CD4-positive, alpha-beta T cell (primary cell): ENCODE measurements around the gene KCNB1. TPM values are rescaled to one million over a fixed set of nuclear protein-coding genes. Genes with fewer than 3 reads are reported as not detected.

Experiments
- ATAC-seq: fragments of 200-7000 bp; cut with Tn5 transposase; one replicate; pipeline ENCODE4 v1.10.0; 2022; ENCODE audit warnings: mild to moderate bottlenecking; ENCODE audit not compliant: poor library complexity
- CTCF ChIA-PET: fragments of 350-600 bp; sonication (Branson Sonifier 250); formaldehyde crosslinking; loops from one replicate; lab custom pipeline; 2021; ENCODE audit warnings: antibody characterized with exemption, inconsistent platforms; lab: Charles Lee
- POLR2A ChIA-PET: fragments of 350-600 bp; sonication (Branson Sonifier 250); formaldehyde crosslinking; loops from one replicate; lab custom pipeline; 2021; ENCODE audit warnings: antibody characterized with exemption, inconsistent platforms; lab: Charles Lee
- DNase-seq, 14 experiments: peaks; one replicate each; pipeline ENCODE4 v3.0.0-alpha.2; 2013 to 2020; ENCODE audit warnings: mixed read lengths in 2 of 14
- H3K27ac ChIP-seq, 2 donors: one replicate each; pipeline versions ENCODE4 v1.5.1 to v1.7.0; 2013; ENCODE audit warnings: low read length in 2 of 2, low read depth in 1 of 2, mild to moderate bottlenecking in 1 of 2
- H3K27me3 ChIP-seq, 2 experiments: 1 replicate in 1 of 2; 2 replicates in 1 of 2; pipeline versions ENCODE4 v1.6.1 to v1.7.0; 2013; ENCODE audit warnings: low read length in 2 of 2, control low read depth in 1 of 2, mild to moderate bottlenecking in 1 of 2, moderate library complexity in 1 of 2; ENCODE audit not compliant: insufficient read depth in 2 of 2, control insufficient read depth in 1 of 2
- H3K36me3 ChIP-seq: one replicate; pipeline ENCODE4 v1.6.1; 2013; ENCODE audit warnings: low read length, control low read depth; ENCODE audit not compliant: insufficient read depth
- H3K4me1 ChIP-seq: one replicate; pipeline ENCODE4 v1.6.1; 2013; ENCODE audit warnings: low read length, control low read depth; ENCODE audit not compliant: insufficient read depth
- H3K4me3 ChIP-seq: one replicate; pipeline ENCODE4 v1.5.1; 2013; ENCODE audit warnings: mild to moderate bottlenecking, low read length, moderate library complexity
- H3K9me3 ChIP-seq, 2 experiments: 1 replicate in 1 of 2; 2 replicates in 1 of 2; pipeline versions ENCODE4 v1.6.1 to v1.7.0; 2013; ENCODE audit warnings: low read length in 2 of 2, mild to moderate bottlenecking in 2 of 2, control low read depth in 1 of 2, moderate library complexity in 1 of 2; ENCODE audit not compliant: control insufficient read depth in 1 of 2, insufficient read depth in 1 of 2
- H3K27ac Mint-ChIP-seq: one replicate; pipeline ENCODE4 v1.8.0; 2020; ENCODE audit warnings: mixed read lengths
- H3K27me3 Mint-ChIP-seq: one replicate; pipeline ENCODE4 v1.8.0; 2021; ENCODE audit warnings: mixed read lengths
- H3K36me3 Mint-ChIP-seq: one replicate; pipeline ENCODE4 v1.8.0; 2021; ENCODE audit warnings: low read depth, mixed read lengths
- H3K4me1 Mint-ChIP-seq: one replicate; pipeline ENCODE4 v1.8.0; 2021; ENCODE audit warnings: low read depth, mixed read lengths
- H3K4me3 Mint-ChIP-seq: one replicate; pipeline ENCODE4 v1.8.0; 2020; ENCODE audit warnings: mild to moderate bottlenecking, mixed read lengths
- H3K9me3 Mint-ChIP-seq: one replicate; pipeline ENCODE4 v1.8.0; 2020; ENCODE audit warnings: mixed read lengths
- CTCF ChIP-seq: fragments of 200-600 bp; IDR thresholded peaks from one replicate; pipeline ENCODE4 v1.8.0; 2022; ENCODE audit warnings: antibody characterized with exemption, mild to moderate bottlenecking
- intact Hi-C, 2 experiments: fragments of 100-400 bp; cut with DNase I in 1 of 2; cut with micrococcal nuclease in 1 of 2; formaldehyde crosslinking; loops; one replicate each; pipeline versions ENCODE4 v1.15.1 to v1.9.0; 2023 to 2025; cut with DNase I, micrococcal nuclease
- total RNA-seq, 174 experiments: library from RNA in 2 of 174; stranded (reverse) in 2 of 174; gene quantifications; one replicate each; pipeline ENCODE4 v1.2.3 and lab custom pipeline; 2021 to 2026

The KCNB1 gene
- total RNA-seq, 2 experiments from 2014 or later: 0.06 to 0.08 TPM

- peaks cover 0 to under 1% of the 10 kb centered on the region in 2 experiments for H3K9me3 ChIP-seq
- H3K27me3 ChIP-seq: peaks cover 9 to 10% of the 10 kb centered on the region in 2 experiments
- Mint-ChIP-seq H3K27ac (no peak overlapping the region), H3K4me3 (no peak overlapping the region), H3K4me1 (no peaks in the 10 kb centered on the region), H3K27me3 (peaks cover 67% of the 10 kb centered on the region), H3K9me3 (no peaks in the 10 kb centered on the region), H3K36me3 (no peaks in the 10 kb centered on the region)
- H3K36me3 ChIP-seq: no peaks in the 10 kb centered on the region
- H3K27ac ChIP-seq: no peak overlapping the region
- CTCF ChIA-PET: no interaction called here
- no peak overlapping the region for H3K4me3 ChIP-seq
- no peak for TF ChIP-seq CTCF
- no peak for ATAC-seq
- POLR2A ChIA-PET: interaction anchor here (1.3 kb wide), 1 partner anchor 9 kb away, joined by 3 read pairs; no protein-coding TSS in a partner anchor
- intact Hi-C loops: no loop called here
- DNase-seq: no peak
- no peaks in the 10 kb centered on the region for H3K4me1 ChIP-seq
Measured at GRCh38 chr20:49388744-49389143, 93.7 kb downstream of the KCNB1 start.

- Mint-ChIP-seq H3K27me3 (peaks cover 68% of the 10 kb centered on the region), H3K4me3 (no peak overlapping the region), H3K9me3 (no peaks in the 10 kb centered on the region), H3K4me1 (no peaks in the 10 kb centered on the region), H3K27ac (no peak overlapping the region), H3K36me3 (no peaks in the 10 kb centered on the region)
- H3K27me3 ChIP-seq: peaks cover 6 to 13% of the 10 kb centered on the region in 2 experiments
- ChIA-PET CTCF (no interaction called here), POLR2A (no interaction called here)
- intact Hi-C loops: no loop called here
- H3K27ac ChIP-seq: no peak overlapping the region
- H3K4me3 ChIP-seq: no peak overlapping the region
- no peak for ATAC-seq
- no peaks in the 10 kb centered on the region for H3K4me1 ChIP-seq
- DNase-seq: no peak
- no peaks in the 10 kb centered on the region for H3K36me3 ChIP-seq
- peaks cover 0 to 4% of the 10 kb centered on the region in 2 experiments for H3K9me3 ChIP-seq
- no peak for TF ChIP-seq CTCF
Measured at GRCh38 chr20:49387581-49387939, 94.9 kb downstream of the KCNB1 start.

- CTCF ChIA-PET: interaction anchor here (0.7 kb wide), 1 partner anchor 15 kb away, joined by 3 read pairs; no protein-coding TSS in a partner anchor
- POLR2A ChIA-PET: no interaction called here
- H3K4me1 ChIP-seq: no peaks in the 10 kb centered on the region
Measured at GRCh38 chr20:49386848-49387580, 95.5 kb downstream of the KCNB1 start.

More at GRCh38 chr20:49386848-49387580, 95.5 kb downstream of the KCNB1 start:
- H3K27me3 ChIP-seq: peaks cover 4 to 13% of the 10 kb centered on the region in 2 experiments
- Mint-ChIP-seq H3K9me3 (no peaks in the 10 kb centered on the region), H3K4me1 (no peaks in the 10 kb centered on the region), H3K27me3 (peaks cover 64% of the 10 kb centered on the region), H3K27ac (no peak overlapping the region), H3K36me3 (no peaks in the 10 kb centered on the region), H3K4me3 (no peak overlapping the region)
- peaks cover 0 to 4% of the 10 kb centered on the region in 2 experiments for H3K9me3 ChIP-seq
- H3K27ac ChIP-seq: no peak overlapping the region
- ATAC-seq: no peak
- TF ChIP-seq CTCF: no peak
- H3K36me3 ChIP-seq: no peaks in the 10 kb centered on the region
- intact Hi-C loops: no loop called here
- H3K4me3 ChIP-seq: no peak overlapping the region
- DNase-seq: no peak
